Muscle layer of duodenum (tissue), 2 donors: ENCODE results near the gene ARL13A.
"Not testable (repeated sequence)": the region's sequence is repeated elsewhere in the genome, so short reads cannot be mapped to it uniquely, and the experiment has no call there.

Experiments used
- H3K27ac ChIP-seq: one replicate; pipeline ENCODE4 v1.7.0; 2013; ENCODE audit warnings: mild to moderate bottlenecking, low read length
- H3K27me3 ChIP-seq: one replicate; pipeline ENCODE4 v1.7.0; 2013; ENCODE audit warnings: low read depth, mild to moderate bottlenecking, control low read depth, low read length
- H3K36me3 ChIP-seq, 2 donors: one replicate each; pipeline ENCODE4 v1.7.0; 2013; ENCODE audit warnings: low read length in 2 of 2, control low read depth in 1 of 2, mild to moderate bottlenecking in 1 of 2; ENCODE audit not compliant: insufficient read depth in 2 of 2, control insufficient read depth in 1 of 2
- H3K4me1 ChIP-seq, 2 donors: one replicate each; pipeline ENCODE4 v1.7.0; 2013; ENCODE audit warnings: low read length in 2 of 2, mild to moderate bottlenecking in 2 of 2, control low read depth in 1 of 2, moderate library complexity in 1 of 2; ENCODE audit not compliant: insufficient read depth in 2 of 2, control insufficient read depth in 1 of 2
- H3K4me3 ChIP-seq, 2 donors: one replicate each; pipeline ENCODE4 v1.7.0; 2013; ENCODE audit warnings: low read length in 2 of 2, low read depth in 1 of 2, mild to moderate bottlenecking in 1 of 2
- H3K9me3 ChIP-seq, 2 donors: one replicate each; pipeline ENCODE4 v1.7.0; 2013; ENCODE audit warnings: low read length in 2 of 2, control low read depth in 1 of 2, mild to moderate bottlenecking in 1 of 2; ENCODE audit not compliant: control insufficient read depth in 1 of 2
- donor health status: healthy.

ARL13A gene

DNA sequence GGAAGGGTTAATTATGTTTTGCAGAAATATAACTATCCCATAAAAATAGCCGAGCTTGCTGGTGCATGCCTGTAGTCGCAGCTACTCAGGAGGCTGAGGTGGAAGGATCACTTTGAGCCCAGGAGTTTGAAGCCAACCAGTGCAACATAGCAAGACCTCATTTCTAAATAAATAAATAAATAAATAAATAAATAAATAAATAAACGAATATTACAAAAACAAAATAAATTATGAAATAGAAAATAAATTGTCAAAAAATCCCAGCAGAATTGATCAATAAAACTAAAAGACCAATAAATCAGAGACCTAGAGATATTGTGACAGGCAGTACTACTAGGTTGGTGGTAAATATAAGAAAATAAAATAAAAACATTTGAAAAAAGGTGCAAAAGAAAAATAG, 6.7 kb upstream of the ARL13A start:
- no peaks in the 10 kb centered on the region for H3K36me3 ChIP-seq
- H3K27me3 ChIP-seq = no peaks in the 10 kb centered on the region
- no peaks in the 10 kb centered on the region for H3K4me1 ChIP-seq
- no peak overlapping the region for H3K4me3 ChIP-seq
- no peaks in the 10 kb centered on the region for H3K9me3 ChIP-seq
- H3K27ac ChIP-seq = no peak overlapping the region

DNA sequence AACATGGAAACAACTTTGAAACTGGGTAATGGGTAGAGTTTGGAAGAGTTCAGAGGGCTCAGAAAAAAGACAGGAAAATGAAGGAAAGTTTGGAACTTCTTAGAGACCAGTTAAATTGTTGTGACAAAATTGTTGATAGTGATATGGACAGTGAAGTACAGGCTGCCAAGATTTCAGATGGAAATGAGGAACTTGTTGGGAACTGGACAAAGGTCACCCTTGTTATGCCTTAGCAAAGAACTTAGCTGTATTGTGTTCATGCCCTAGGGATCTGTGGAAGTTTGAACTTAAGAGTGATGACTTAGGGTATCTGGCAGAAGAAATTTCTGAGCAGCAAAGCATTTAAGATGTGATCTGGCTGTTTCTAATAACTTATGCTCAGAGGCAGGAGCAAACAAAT, 5.1 kb upstream of the ARL13A start:
- no peak overlapping the region for H3K4me3 ChIP-seq

DNA sequence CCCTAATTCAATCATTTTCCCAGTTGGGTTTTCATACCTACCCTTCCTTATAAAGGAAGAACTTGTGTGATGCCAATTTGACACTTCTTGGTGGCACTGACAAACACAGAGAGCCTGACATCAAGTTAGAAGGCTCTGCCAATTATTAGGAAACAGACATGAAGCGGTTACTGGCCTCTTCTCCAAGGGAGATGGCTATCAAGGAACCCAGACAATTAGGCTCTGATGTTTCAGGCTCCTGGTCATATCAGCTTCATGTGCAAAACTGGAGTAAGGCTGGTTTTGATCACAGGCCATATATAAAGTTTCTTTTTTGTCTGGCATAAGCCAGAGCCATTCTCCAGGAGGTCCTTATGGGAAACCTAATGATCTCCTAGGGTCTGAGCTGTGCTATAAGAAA, 428 bp downstream of the ARL13A start:
- Histone ChIP-seq H3K4me3 (no peak overlapping the region), H3K4me1 (no peaks in the 10 kb centered on the region), H3K9me3 (no peaks in the 10 kb centered on the region), H3K27me3 (no peaks in the 10 kb centered on the region), H3K36me3 (no peaks in the 10 kb centered on the region), H3K27ac (no peak overlapping the region)

More for the DNA sequence above, 5.1 kb upstream of the ARL13A start:
- H3K4me1 ChIP-seq = no peaks in the 10 kb centered on the region
- no peak overlapping the region for H3K27ac ChIP-seq
- no peaks in the 10 kb centered on the region for H3K9me3 ChIP-seq
- no peaks in the 10 kb centered on the region for H3K27me3 ChIP-seq
- no peaks in the 10 kb centered on the region for H3K36me3 ChIP-seq

DNA sequence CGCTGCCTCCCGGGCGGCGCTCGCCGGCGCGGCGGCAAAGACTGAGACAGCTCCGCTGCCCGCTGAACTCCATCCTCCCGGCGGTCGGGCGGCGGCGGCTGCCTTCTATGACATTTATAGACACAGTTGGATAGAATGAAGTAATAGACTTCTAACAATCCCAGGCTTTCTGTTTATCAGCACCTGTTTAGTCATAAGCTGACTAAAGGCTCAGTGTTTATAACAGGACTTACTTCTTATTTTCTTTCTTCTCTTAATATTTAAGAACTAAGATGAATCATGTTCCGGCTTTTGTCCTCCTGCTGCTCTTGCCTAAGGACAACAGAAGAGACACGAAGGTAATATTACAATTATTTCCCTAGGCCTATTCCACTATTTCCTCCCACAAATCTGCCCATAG, 3.9 kb downstream of the ARL13A start:
- Histone ChIP-seq H3K4me1 (no peaks in the 10 kb centered on the region), H3K4me3 (no peak overlapping the region), H3K27me3 (no peaks in the 10 kb centered on the region), H3K27ac (no peak overlapping the region), H3K36me3 (no peaks in the 10 kb centered on the region), H3K9me3 (no peaks in the 10 kb centered on the region)

DNA sequence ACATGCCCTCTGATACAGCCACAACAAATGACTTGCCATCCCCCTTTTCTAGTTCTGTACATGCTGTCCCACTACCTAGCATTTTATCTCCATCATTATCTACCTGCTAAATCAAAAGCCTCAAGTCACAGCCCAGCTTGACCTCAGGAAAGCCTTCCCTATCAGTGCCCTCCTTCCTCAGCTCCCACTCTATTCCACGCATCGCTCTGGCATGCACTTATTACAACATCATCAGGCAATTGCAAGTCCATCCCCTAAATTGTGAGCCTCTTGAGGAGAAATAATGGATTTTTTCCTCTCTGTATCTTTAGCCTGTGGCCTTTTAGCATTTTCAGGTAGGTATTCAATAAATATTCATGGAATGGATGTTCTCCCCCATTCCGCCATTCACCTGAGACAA, 5.7 kb downstream of the ARL13A start:
- Histone ChIP-seq H3K36me3 (no peaks in the 10 kb centered on the region), H3K4me1 (no peaks in the 10 kb centered on the region), H3K9me3 (no peaks in the 10 kb centered on the region), H3K4me3 (no peak overlapping the region), H3K27ac (no peak overlapping the region), H3K27me3 (no peaks in the 10 kb centered on the region)

DNA sequence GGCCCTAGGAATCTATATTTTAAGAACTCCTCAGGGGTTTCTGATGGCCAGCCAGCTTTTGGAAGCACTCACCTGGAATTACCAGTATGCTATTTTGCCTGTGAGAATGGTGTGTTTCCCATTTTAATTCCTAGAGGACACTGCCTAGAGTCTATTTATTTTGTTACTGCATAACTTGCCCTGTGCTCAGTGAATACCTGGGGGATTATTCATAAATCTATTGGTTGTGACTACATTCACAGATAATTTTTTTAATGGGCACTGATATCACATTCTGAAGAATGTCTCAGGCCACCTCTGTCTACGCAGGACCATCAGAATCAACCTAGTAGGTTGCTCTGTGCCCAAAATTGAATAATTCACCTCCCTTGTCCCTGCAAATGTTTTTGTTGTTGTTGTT, 6.7 kb downstream of the ARL13A start:
- Histone ChIP-seq H3K27me3 (no peaks in the 10 kb centered on the region), H3K27ac (no peak overlapping the region), H3K36me3 (no peaks in the 10 kb centered on the region), H3K4me3 (no peak overlapping the region), H3K9me3 (no peaks in the 10 kb centered on the region), H3K4me1 (no peaks in the 10 kb centered on the region)

DNA sequence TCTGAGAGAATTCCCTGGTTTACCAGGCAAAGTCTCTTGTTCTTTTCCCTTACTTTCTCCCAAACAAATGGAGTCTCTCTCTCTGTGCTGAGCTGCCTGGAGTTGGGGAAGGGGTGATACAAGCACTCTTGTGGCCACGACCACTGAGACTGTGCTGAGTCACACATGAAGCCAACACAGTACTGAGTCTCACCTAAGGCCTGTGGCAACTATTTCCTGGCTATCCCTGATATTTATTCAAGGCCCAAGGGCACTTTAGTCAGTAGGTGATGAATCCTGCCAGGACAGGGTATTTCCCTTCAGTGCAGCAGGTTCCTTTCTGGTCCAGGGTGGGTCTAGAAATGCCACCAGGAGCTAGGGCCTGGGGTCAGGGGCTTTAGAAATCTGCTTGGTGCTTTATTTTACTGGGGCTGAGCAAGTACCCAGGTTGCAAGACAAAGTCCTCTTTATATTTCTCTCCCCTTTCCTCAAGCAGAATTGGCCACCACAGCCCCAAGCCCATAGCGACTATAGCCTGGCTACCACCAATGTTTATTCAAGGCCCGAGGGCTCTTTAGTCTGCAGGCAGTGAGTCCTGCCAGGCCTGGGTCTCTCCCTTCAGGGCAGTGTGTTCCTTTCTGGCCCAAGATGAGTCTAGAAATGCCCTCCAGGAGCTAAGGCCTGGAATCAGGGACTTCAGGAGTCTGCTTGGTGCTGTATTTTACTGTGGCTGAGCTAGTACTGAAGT, 10.5 kb downstream of the ARL13A start:
- Histone ChIP-seq H3K4me1 (no peaks in the 10 kb centered on the region), H3K9me3 (no peaks in the 10 kb centered on the region), H3K27ac (no peak overlapping the region), H3K36me3 (no peaks in the 10 kb centered on the region), H3K27me3 (no peaks in the 10 kb centered on the region), H3K4me3 (no peak overlapping the region)

DNA sequence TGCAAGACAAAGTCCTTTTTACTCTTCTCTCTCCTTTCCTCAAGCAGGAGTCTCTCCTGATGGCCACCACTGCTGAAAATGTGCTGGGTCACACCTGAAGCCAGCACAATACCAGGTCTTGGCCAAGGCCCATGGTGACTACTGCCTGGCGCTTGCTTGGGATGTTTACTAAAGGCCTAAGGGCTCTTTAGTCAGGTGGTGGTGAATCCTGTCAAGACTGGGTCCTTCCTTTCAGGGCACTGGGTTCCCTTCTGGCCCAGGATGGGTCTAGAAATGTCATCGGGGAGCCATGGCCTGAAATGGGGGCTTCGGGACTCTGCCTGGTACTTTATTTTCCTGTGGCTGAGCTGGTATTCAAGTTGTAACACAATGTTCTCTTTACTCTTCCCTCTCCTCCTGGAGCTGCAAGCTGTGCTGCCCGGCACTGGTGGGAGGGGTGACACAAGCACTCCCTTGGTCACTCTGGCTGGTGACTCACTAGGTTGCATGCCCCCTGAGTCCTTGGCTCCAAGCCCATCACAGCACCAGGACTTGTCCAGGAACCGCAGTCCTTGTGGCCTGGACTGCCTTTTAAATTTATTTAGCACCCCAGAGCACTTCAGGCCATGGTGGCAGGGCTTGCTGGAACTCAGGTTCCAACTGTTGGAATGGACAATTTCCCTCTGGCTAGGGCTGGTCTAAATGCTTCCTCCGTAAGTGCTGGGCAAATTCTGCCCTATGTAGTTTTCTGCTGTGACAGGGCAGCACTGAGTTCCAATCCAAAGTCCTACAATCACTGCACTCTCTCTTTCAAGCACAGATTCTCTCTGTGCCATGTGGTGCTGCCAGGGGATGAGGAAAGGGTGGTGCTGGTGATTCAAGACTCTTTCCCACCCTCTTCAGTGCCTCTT, 11.3 kb downstream of the ARL13A start:
- Histone ChIP-seq H3K4me3 (no peak overlapping the region), H3K4me1 (no peaks in the 10 kb centered on the region), H3K27ac (no peak overlapping the region), H3K27me3 (no peaks in the 10 kb centered on the region), H3K9me3 (no peaks in the 10 kb centered on the region), H3K36me3 (no peaks in the 10 kb centered on the region)

DNA sequence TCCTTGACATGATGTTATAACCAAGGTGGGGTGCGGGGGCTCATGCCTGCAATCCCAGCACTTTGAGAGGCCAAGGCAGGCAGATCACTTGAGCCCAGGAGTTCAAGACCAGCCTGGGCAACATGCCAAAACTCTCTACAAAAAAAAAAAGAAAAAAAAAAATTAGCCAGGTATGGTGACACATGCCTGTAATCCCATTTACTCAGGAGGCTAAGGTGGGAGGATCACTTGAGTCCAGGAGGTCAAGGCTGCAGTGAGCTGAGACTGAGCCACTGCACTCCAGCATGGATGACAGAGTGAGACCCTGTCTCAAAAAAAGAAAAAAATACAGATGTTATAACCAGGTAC, 12.0 kb downstream of the ARL13A start:
- H3K9me3 ChIP-seq, H3K4me3 ChIP-seq, H3K36me3 ChIP-seq, H3K27me3 ChIP-seq, H3K4me1 ChIP-seq, H3K27ac ChIP-seq: not testable (repeated sequence)

DNA sequence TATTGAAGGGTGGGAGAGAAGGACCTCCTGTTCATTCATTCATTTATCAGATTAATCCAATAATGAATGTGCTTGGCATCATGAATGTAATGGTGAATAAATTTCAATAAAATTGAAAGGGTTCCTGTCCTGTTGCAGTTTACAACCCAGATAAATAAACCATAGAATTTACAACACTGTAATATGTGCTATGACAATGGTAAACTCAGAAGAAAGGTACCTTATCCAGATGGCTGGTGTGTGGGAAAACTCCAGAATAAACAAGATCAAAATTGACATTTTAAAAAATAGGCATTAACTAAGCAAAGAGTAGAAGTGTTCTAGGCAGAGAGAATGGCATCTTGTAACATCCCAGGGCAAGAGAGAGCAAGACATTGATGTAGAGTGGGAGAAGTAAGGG, 15.3 kb downstream of the ARL13A start:
- Histone ChIP-seq H3K4me1 (no peaks in the 10 kb centered on the region), H3K27me3 (no peaks in the 10 kb centered on the region), H3K27ac (no peak overlapping the region), H3K4me3 (no peak overlapping the region), H3K9me3 (no peaks in the 10 kb centered on the region), H3K36me3 (peaks cover 0 to 11% of the 10 kb centered on the region in 2 donors)

DNA sequence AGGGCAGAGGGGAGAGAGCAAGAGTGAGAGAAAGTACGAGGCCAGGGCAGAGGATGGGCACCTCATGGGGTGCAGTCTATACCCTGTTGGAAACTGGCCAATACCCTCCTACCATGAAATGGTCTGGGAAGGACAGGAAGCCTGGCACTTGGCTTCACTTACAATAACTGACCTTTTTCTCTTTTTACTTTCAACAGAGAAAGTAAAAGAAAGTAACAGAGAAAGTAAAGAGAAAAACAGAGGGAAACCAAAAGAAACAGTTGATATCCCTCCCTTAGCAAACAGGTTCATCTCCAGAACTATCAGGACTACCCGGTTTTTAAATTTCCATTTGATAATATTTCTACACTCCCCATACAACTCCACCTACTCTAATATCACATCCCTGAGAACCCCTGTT, 20.6 kb downstream of the ARL13A start:
- Histone ChIP-seq H3K4me3 (no peak overlapping the region), H3K36me3 (peaks cover 0 to 12% of the 10 kb centered on the region in 2 donors), H3K9me3 (no peaks in the 10 kb centered on the region), H3K4me1 (no peaks in the 10 kb centered on the region), H3K27ac (no peak overlapping the region), H3K27me3 (no peaks in the 10 kb centered on the region)
